IPS DF 4.7 (cell line): ENCODE results near the gene PIF1.
"Not testable (repeated sequence)": the region's sequence is repeated elsewhere in the genome, so short reads cannot be mapped to it uniquely, and the experiment has no call there.

Experiments
- DNase-seq: peaks from one replicate; pipeline ENCODE4 v3.0.0-alpha.2; 2013; ENCODE audit warnings: low spot score; ENCODE audit errors: extremely low read depth

PIF1 gene

GRCh38 chr15:64847448-64847847, 22.0 kb upstream of the PIF1 start:
- no peak for DNase-seq

GRCh38 chr15:64847016-64847415, 21.6 kb upstream of the PIF1 start:
- DNase-seq, result no peak

GRCh38 chr15:64845831-64846595, 20.6 kb upstream of the PIF1 start:
- DNase-seq, result no peak

- no peak for DNase-seq
Observed at GRCh38 chr15:64845183-64845611, 19.8 kb upstream of the PIF1 start.

- no peak for DNase-seq
Observed at GRCh38 chr15:64844576-64845145, 19.2 kb upstream of the PIF1 start.

GRCh38 chr15:64843991-64844390, 18.5 kb upstream of the PIF1 start:
- DNase-seq, result no peak

- DNase-seq, result no peak
Observed at GRCh38 chr15:64842986-64843561, 17.6 kb upstream of the PIF1 start.

GRCh38 chr15:64842096-64842939, 16.9 kb upstream of the PIF1 start:
- no peak for DNase-seq

GRCh38 chr15:64841344-64842095, 16.1 kb upstream of the PIF1 start, which contains the start of gene PLEKHO2:
PLEKHO2 (plus strand) TSS chr15:64841915; CDS start chr15:64842017, 102 bp downstream.
- peak; percentile 79 for DNase-seq

- DNase-seq, result no peak
Observed at GRCh38 chr15:64841060-64841343, 15.6 kb upstream of the PIF1 start.

GRCh38 chr15:64837502-64837901, 12.1 kb upstream of the PIF1 start:
- DNase-seq, result no peak

- no peak for DNase-seq
Observed at GRCh38 chr15:64836023-64836536, 10.6 kb upstream of the PIF1 start.

GRCh38 chr15:64833690-64834089, 8.2 kb upstream of the PIF1 start:
- no peak for DNase-seq

- DNase-seq, result no peak
Observed at GRCh38 chr15:64828985-64829384, 3.5 kb upstream of the PIF1 start.

- no peak for DNase-seq
Observed at GRCh38 chr15:64824929-64825430, 467 bp downstream of the PIF1 start.

GRCh38 chr15:64816452-64816851, 9.0 kb downstream of the PIF1 start:
- DNase-seq, result no peak

GRCh38 chr15:64814965-64815364, 10.5 kb downstream of the PIF1 start:
- DNase-seq, result not testable (repeated sequence)

GRCh38 chr15:64814283-64814682, 11.2 kb downstream of the PIF1 start:
- DNase-seq, result not testable (repeated sequence)

- DNase-seq, result no peak
Observed at GRCh38 chr15:64813075-64813474, 12.4 kb downstream of the PIF1 start.

- DNase-seq, result no peak
Observed at GRCh38 chr15:64810497-64811326, 14.7 kb downstream of the PIF1 start.
